ENCODE measurements around the gene MAGI2. TPM values are rescaled to one million over a fixed set of nuclear protein-coding genes. Genes with fewer than 3 reads are reported as not detected.

The MAGI2 gene
- total and polyA plus RNA-seq, 4 donors = 3.7 to 25.5 (median 11.6) TPM

GRCh38 chr7:78279457-78279856 lies 1174.0 kb downstream of the MAGI2 start:
- Histone ChIP-seq H3K4me1 (ENCODE audit: control insufficient read depth in 1 of 2, insufficient read depth in 2 of 2, low read length in 2 of 2) (peaks cover 0 to 1% of the 10 kb centered on the region in 2 donors), H3K4me3 (ENCODE audit: low read length in 2 of 2) (no peak overlapping the region), H3K36me3 (ENCODE audit: control insufficient read depth in 1 of 2, insufficient read depth in 2 of 2, low read length in 1 of 2) (no peaks in the 10 kb centered on the region), H3K9me3 (ENCODE audit: control insufficient read depth, low read length) (no peaks in the 10 kb centered on the region), H3K27me3 (ENCODE audit: control insufficient read depth in 1 of 2, insufficient read depth in 2 of 2, low read length in 1 of 2) (no peaks in the 10 kb centered on the region), H3K27ac (ENCODE audit: low read depth in 1 of 2, low read length in 2 of 2) (no peak overlapping the region)
- intact Hi-C loops (cut with DNase I) = no loop called here
- DNase-seq (no peak), ATAC-seq (ENCODE audit: low FRiP score) (no peak)
- 99 to 100% methylated on average over 1 of the region's 1 CpG for WGBS, 2 donors

GRCh38 chr7:78279032-78279431 lies 1174.4 kb downstream of the MAGI2 start:
- Histone ChIP-seq H3K4me3 (ENCODE audit: low read length in 2 of 2) (no peak overlapping the region), H3K36me3 (ENCODE audit: control insufficient read depth in 1 of 2, insufficient read depth in 2 of 2, low read length in 1 of 2) (no peaks in the 10 kb centered on the region), H3K9me3 (ENCODE audit: control insufficient read depth, low read length) (no peaks in the 10 kb centered on the region), H3K4me1 (ENCODE audit: control insufficient read depth in 1 of 2, insufficient read depth in 2 of 2, low read length in 2 of 2) (no peaks in the 10 kb centered on the region), H3K27ac (ENCODE audit: low read depth in 1 of 2, low read length in 2 of 2) (no peak overlapping the region), H3K27me3 (ENCODE audit: control insufficient read depth in 1 of 2, insufficient read depth in 2 of 2, low read length in 1 of 2) (no peaks in the 10 kb centered on the region)
- ATAC-seq (ENCODE audit: low FRiP score) (no peak), DNase-seq (no peak)
- WGBS, 2 donors = 46 to 52% methylated on average over 4 of the region's 4 CpGs
- intact Hi-C loops (cut with DNase I) = no loop called here

- Histone ChIP-seq H3K4me3 (ENCODE audit: low read length in 2 of 2) (no peak overlapping the region), H3K27me3 (ENCODE audit: control insufficient read depth in 1 of 2, insufficient read depth in 2 of 2, low read length in 1 of 2) (no peaks in the 10 kb centered on the region), H3K36me3 (ENCODE audit: control insufficient read depth in 1 of 2, insufficient read depth in 2 of 2, low read length in 1 of 2) (no peaks in the 10 kb centered on the region), H3K27ac (ENCODE audit: low read depth in 1 of 2, low read length in 2 of 2) (no peak overlapping the region), H3K9me3 (ENCODE audit: control insufficient read depth, low read length) (no peaks in the 10 kb centered on the region), H3K4me1 (ENCODE audit: control insufficient read depth in 1 of 2, insufficient read depth in 2 of 2, low read length in 2 of 2) (no peaks in the 10 kb centered on the region)
- DNase-seq (no peak), ATAC-seq (ENCODE audit: low FRiP score) (no peak)
- intact Hi-C loops (cut with DNase I) = no loop called here
- WGBS, 2 donors = 65 to 87% methylated on average over 1 of the region's 1 CpG
Measured at GRCh38 chr7:78267141-78267540, 1186.3 kb downstream of the MAGI2 start.

GRCh38 chr7:78265486-78265885 lies 1188.0 kb downstream of the MAGI2 start:
- no peaks in the 10 kb centered on the region for H3K4me1 ChIP-seq (ENCODE audit: control insufficient read depth in 1 of 2, insufficient read depth in 2 of 2, low read length in 2 of 2)
- H3K9me3 ChIP-seq (ENCODE audit: control insufficient read depth, low read length) = no peaks in the 10 kb centered on the region
- intact Hi-C loops (cut with DNase I) = no loop called here
- no peak overlapping the region for H3K4me3 ChIP-seq (ENCODE audit: low read length in 2 of 2)
- H3K36me3 ChIP-seq (ENCODE audit: control insufficient read depth in 1 of 2, insufficient read depth in 2 of 2, low read length in 1 of 2) = no peaks in the 10 kb centered on the region
- WGBS, 2 donors = 87 to 90% methylated on average over 4 of the region's 4 CpGs
- DNase-seq (no peak), ATAC-seq (ENCODE audit: low FRiP score) (no peak)
- H3K27ac ChIP-seq (ENCODE audit: low read depth in 1 of 2, low read length in 2 of 2) = no peak overlapping the region
- no peaks in the 10 kb centered on the region for H3K27me3 ChIP-seq (ENCODE audit: control insufficient read depth in 1 of 2, insufficient read depth in 2 of 2, low read length in 1 of 2)

GRCh38 chr7:78265071-78265470 lies 1188.4 kb downstream of the MAGI2 start:
- no peak for DNase-seq
- no peaks in the 10 kb centered on the region for H3K36me3 ChIP-seq (ENCODE audit: control insufficient read depth in 1 of 2, insufficient read depth in 2 of 2, low read length in 1 of 2)
- intact Hi-C loops (cut with DNase I) = no loop called here

GRCh38 chr7:78264105-78264504 lies 1189.4 kb downstream of the MAGI2 start:
- no peak overlapping the region for H3K4me3 ChIP-seq (ENCODE audit: low read length in 2 of 2)
- WGBS, 2 donors = 90 to 97% methylated on average over 1 of the region's 1 CpG

More at GRCh38 chr7:78265071-78265470, 1188.4 kb downstream of the MAGI2 start:
- no peaks in the 10 kb centered on the region for H3K27me3 ChIP-seq (ENCODE audit: control insufficient read depth in 1 of 2, insufficient read depth in 2 of 2, low read length in 1 of 2)
- no peak for ATAC-seq (ENCODE audit: low FRiP score)
- H3K9me3 ChIP-seq (ENCODE audit: control insufficient read depth, low read length) = no peaks in the 10 kb centered on the region
- H3K27ac ChIP-seq (ENCODE audit: low read depth in 1 of 2, low read length in 2 of 2) = no peak overlapping the region
- no peak overlapping the region for H3K4me3 ChIP-seq (ENCODE audit: low read length in 2 of 2)
- H3K4me1 ChIP-seq (ENCODE audit: control insufficient read depth in 1 of 2, insufficient read depth in 2 of 2, low read length in 2 of 2) = no peaks in the 10 kb centered on the region
- 38 to 45% methylated on average over 2 of the region's 2 CpGs for WGBS, 2 donors

GRCh38 chr7:78261739-78262138 lies 1191.7 kb downstream of the MAGI2 start:
- H3K36me3 ChIP-seq (ENCODE audit: control insufficient read depth in 1 of 2, insufficient read depth in 2 of 2, low read length in 1 of 2) = no peaks in the 10 kb centered on the region
- no peak overlapping the region for H3K4me3 ChIP-seq (ENCODE audit: low read length in 2 of 2)
- ATAC-seq (ENCODE audit: low FRiP score) = no peak
- WGBS, 2 donors = 86 to 90% methylated on average over 1 of the region's 1 CpG
- no peaks in the 10 kb centered on the region for H3K9me3 ChIP-seq (ENCODE audit: control insufficient read depth, low read length)
- H3K4me1 ChIP-seq (ENCODE audit: control insufficient read depth in 1 of 2, insufficient read depth in 2 of 2, low read length in 2 of 2) = no peaks in the 10 kb centered on the region
- no peak for DNase-seq
- H3K27ac ChIP-seq (ENCODE audit: low read depth in 1 of 2, low read length in 2 of 2) = no peak overlapping the region
- H3K27me3 ChIP-seq (ENCODE audit: control insufficient read depth in 1 of 2, insufficient read depth in 2 of 2, low read length in 1 of 2) = no peaks in the 10 kb centered on the region
- intact Hi-C loops (cut with DNase I) = no loop called here

More at GRCh38 chr7:78264105-78264504, 1189.4 kb downstream of the MAGI2 start:
- Histone ChIP-seq H3K36me3 (ENCODE audit: control insufficient read depth in 1 of 2, insufficient read depth in 2 of 2, low read length in 1 of 2) (no peaks in the 10 kb centered on the region), H3K9me3 (ENCODE audit: control insufficient read depth, low read length) (no peaks in the 10 kb centered on the region), H3K27ac (ENCODE audit: low read depth in 1 of 2, low read length in 2 of 2) (no peak overlapping the region), H3K4me1 (ENCODE audit: control insufficient read depth in 1 of 2, insufficient read depth in 2 of 2, low read length in 2 of 2) (no peaks in the 10 kb centered on the region), H3K27me3 (ENCODE audit: control insufficient read depth in 1 of 2, insufficient read depth in 2 of 2, low read length in 1 of 2) (no peaks in the 10 kb centered on the region)
- DNase-seq (no peak), ATAC-seq (ENCODE audit: low FRiP score) (no peak)
- intact Hi-C loops (cut with DNase I) = no loop called here

- ATAC-seq (ENCODE audit: low FRiP score) = no peak
- intact Hi-C loops (cut with DNase I) = no loop called here
- no peaks in the 10 kb centered on the region for H3K9me3 ChIP-seq (ENCODE audit: control insufficient read depth, low read length)
Measured at GRCh38 chr7:78261302-78261701, 1192.2 kb downstream of the MAGI2 start.

GRCh38 chr7:78260826-78261225 lies 1192.6 kb downstream of the MAGI2 start:
- no peaks in the 10 kb centered on the region for H3K9me3 ChIP-seq (ENCODE audit: control insufficient read depth, low read length)
- H3K4me3 ChIP-seq (ENCODE audit: low read length in 2 of 2) = no peak overlapping the region
- ATAC-seq (ENCODE audit: low FRiP score) = no peak
- intact Hi-C loops (cut with DNase I) = no loop called here
- no peaks in the 10 kb centered on the region for H3K4me1 ChIP-seq (ENCODE audit: control insufficient read depth in 1 of 2, insufficient read depth in 2 of 2, low read length in 2 of 2)
- no peak overlapping the region for H3K27ac ChIP-seq (ENCODE audit: low read depth in 1 of 2, low read length in 2 of 2)
- 68 to 82% methylated on average over 1 of the region's 1 CpG for WGBS, 2 donors
- H3K36me3 ChIP-seq (ENCODE audit: control insufficient read depth in 1 of 2, insufficient read depth in 2 of 2, low read length in 1 of 2) = no peaks in the 10 kb centered on the region
- no peak for DNase-seq
- no peaks in the 10 kb centered on the region for H3K27me3 ChIP-seq (ENCODE audit: control insufficient read depth in 1 of 2, insufficient read depth in 2 of 2, low read length in 1 of 2)

More at GRCh38 chr7:78261302-78261701, 1192.2 kb downstream of the MAGI2 start:
- Histone ChIP-seq H3K4me3 (ENCODE audit: low read length in 2 of 2) (no peak overlapping the region), H3K27me3 (ENCODE audit: control insufficient read depth in 1 of 2, insufficient read depth in 2 of 2, low read length in 1 of 2) (no peaks in the 10 kb centered on the region), H3K4me1 (ENCODE audit: control insufficient read depth in 1 of 2, insufficient read depth in 2 of 2, low read length in 2 of 2) (no peaks in the 10 kb centered on the region), H3K36me3 (ENCODE audit: control insufficient read depth in 1 of 2, insufficient read depth in 2 of 2, low read length in 1 of 2) (no peaks in the 10 kb centered on the region), H3K27ac (ENCODE audit: low read depth in 1 of 2, low read length in 2 of 2) (no peak overlapping the region)
- WGBS, 2 donors = 63 to 75% methylated on average over 2 of the region's 2 CpGs
- no peak for DNase-seq
